ENCODE data around the gene STRAP. TPM values are rescaled to one million over a fixed set of nuclear protein-coding genes. Genes with fewer than 3 reads are reported as not detected.
A peak's percentile ranks its signal among the peaks of the same experiment; 100 is the strongest.

The STRAP gene
- total and polyA plus RNA-seq, 8 donors: 20.9 to 197 (median 83.2) TPM

GRCh38 chr12:15852383-15852782, 29.8 kb upstream of the STRAP start:
- DNase-seq: no peak
- no peaks in the 10 kb centered on the region for H3K36me3 ChIP-seq
- intact Hi-C loops (cut with DNase I; ENCODE audit: low total_unique reads): loop anchor here (10.0 kb wide), 1 partner anchor 78 kb away; no protein-coding TSS in a partner anchor
- H3K9me3 ChIP-seq: no peaks in the 10 kb centered on the region
- H3K4me3 ChIP-seq: no peak overlapping the region
- H3K27me3 ChIP-seq: no peaks in the 10 kb centered on the region
- no peak overlapping the region for H3K27ac ChIP-seq
- TF ChIP-seq CTCF (IDR thresholded peaks at IDR 0.05) (no peak), POLR2A (IDR thresholded peaks at IDR 0.05) (no peak), POLR2AphosphoS5 (IDR thresholded peaks at IDR 0.05) (no peak), EP300 (IDR thresholded peaks at IDR 0.05) (no peak)
- H3K4me1 ChIP-seq: peaks cover 0 to 5% (median 0%) of the 10 kb centered on the region in 4 donors
- WGBS, 5 donors: 80 to 92% (median 86%) methylated on average over 5 of the region's 5 CpGs

- 73 to 88% (median 79%) methylated on average over 4 of the region's 4 CpGs for WGBS, 5 donors
- no peaks in the 10 kb centered on the region for H3K36me3 ChIP-seq
- DNase-seq: no peak
- H3K27ac ChIP-seq: no peak overlapping the region
- no peak for TF ChIP-seq POLR2AphosphoS5 (IDR thresholded peaks at IDR 0.05)
- TF ChIP-seq EP300 (IDR thresholded peaks at IDR 0.05): no peak
- no peak for TF ChIP-seq POLR2A (IDR thresholded peaks at IDR 0.05)
- no peak for TF ChIP-seq CTCF (IDR thresholded peaks at IDR 0.05)
- H3K9me3 ChIP-seq: no peaks in the 10 kb centered on the region
- peaks cover 0 to 5% (median 0%) of the 10 kb centered on the region in 4 donors for H3K4me1 ChIP-seq
- H3K27me3 ChIP-seq: no peaks in the 10 kb centered on the region
- intact Hi-C loops (cut with DNase I; ENCODE audit: low total_unique reads): loop anchor here (10.0 kb wide), 1 partner anchor 79 kb away; no protein-coding TSS in a partner anchor
- no peak overlapping the region for H3K4me3 ChIP-seq
Measured at GRCh38 chr12:15853877-15854276, 28.3 kb upstream of the STRAP start.

GRCh38 chr12:15854916-15855315, 27.3 kb upstream of the STRAP start:
- intact Hi-C loops (cut with DNase I; ENCODE audit: low total_unique reads): loop anchor here (5.0 to 10.0 kb wide), 2 partner anchors 80 to 268 kb away; no protein-coding TSS in a partner anchor
- no peak overlapping the region for H3K27ac ChIP-seq
- H3K9me3 ChIP-seq: no peaks in the 10 kb centered on the region
- no peak for DNase-seq
- TF ChIP-seq CTCF (IDR thresholded peaks at IDR 0.05): no peak
- TF ChIP-seq POLR2A (IDR thresholded peaks at IDR 0.05): no peak
- no peak for TF ChIP-seq POLR2AphosphoS5 (IDR thresholded peaks at IDR 0.05)
- TF ChIP-seq EP300 (IDR thresholded peaks at IDR 0.05): no peak
- 74 to 87% (median 82%) methylated on average over 1 of the region's 1 CpG for WGBS, 5 donors
- H3K4me1 ChIP-seq: peaks cover 0 to 5% (median 0%) of the 10 kb centered on the region in 4 donors
- H3K27me3 ChIP-seq: peaks cover 0 to 7% (median 0%) of the 10 kb centered on the region in 3 donors
- H3K36me3 ChIP-seq: no peaks in the 10 kb centered on the region
- H3K4me3 ChIP-seq: no peak overlapping the region

- no peak for TF ChIP-seq CTCF (IDR thresholded peaks at IDR 0.05)
- no peak for TF ChIP-seq POLR2AphosphoS5 (IDR thresholded peaks at IDR 0.05)
- no peak for TF ChIP-seq POLR2A (IDR thresholded peaks at IDR 0.05)
- TF ChIP-seq EP300 (IDR thresholded peaks at IDR 0.05): no peak
- H3K27ac ChIP-seq: peak overlapping the region in 1 of 5 donors; percentile 5
- H3K9me3 ChIP-seq: no peaks in the 10 kb centered on the region
- intact Hi-C loops (cut with DNase I; ENCODE audit: low total_unique reads): loop anchor here (5.0 to 10.0 kb wide), 2 partner anchors 81 to 268 kb away; no protein-coding TSS in a partner anchor
- H3K36me3 ChIP-seq: no peaks in the 10 kb centered on the region
- H3K4me1 ChIP-seq: peaks cover 0 to 5% (median 0%) of the 10 kb centered on the region in 4 donors
- peaks cover 0 to 7% (median 0%) of the 10 kb centered on the region in 3 donors for H3K27me3 ChIP-seq
- H3K4me3 ChIP-seq: no peak overlapping the region
- 66 to 81% (median 73%) methylated on average over 1 of the region's 1 CpG for WGBS, 5 donors
- no peak for DNase-seq
Measured at GRCh38 chr12:15855646-15856045, 26.5 kb upstream of the STRAP start.
